HG03045 (cell line): ENCODE results near the gene MCM3.
A peak's percentile ranks its signal among the peaks of the same experiment; 100 is the strongest.

Source experiments
- ATAC-seq: cut with Tn5 transposase; IDR thresholded peaks from one replicate; pipeline ENCODE4 v1.9.1; 2021; ENCODE audit warnings: mild to moderate bottlenecking, moderate library complexity; ENCODE audit not compliant: unreplicated experiment

The MCM3 gene

DNA sequence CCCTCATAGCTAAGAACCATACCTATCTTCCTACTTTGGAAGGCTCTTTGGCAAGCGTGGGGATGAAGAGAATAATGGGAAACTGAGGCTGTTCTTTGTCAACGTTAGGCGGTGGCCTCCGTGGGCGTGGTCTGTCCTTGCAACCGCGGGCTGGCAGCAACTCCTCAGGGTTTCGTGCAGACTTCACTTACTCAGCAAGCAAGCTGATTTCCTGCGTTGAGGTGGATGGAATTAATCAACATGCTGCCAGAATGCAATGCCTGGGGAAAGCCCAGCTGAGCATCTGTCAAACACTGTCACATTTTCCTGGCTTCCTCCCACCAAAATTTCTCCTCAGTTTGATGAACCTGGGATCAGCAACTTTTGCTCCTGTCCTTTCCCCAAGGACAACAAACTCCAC lies 31.0 kb downstream of the MCM3 start:
- ATAC-seq = no peak

DNA sequence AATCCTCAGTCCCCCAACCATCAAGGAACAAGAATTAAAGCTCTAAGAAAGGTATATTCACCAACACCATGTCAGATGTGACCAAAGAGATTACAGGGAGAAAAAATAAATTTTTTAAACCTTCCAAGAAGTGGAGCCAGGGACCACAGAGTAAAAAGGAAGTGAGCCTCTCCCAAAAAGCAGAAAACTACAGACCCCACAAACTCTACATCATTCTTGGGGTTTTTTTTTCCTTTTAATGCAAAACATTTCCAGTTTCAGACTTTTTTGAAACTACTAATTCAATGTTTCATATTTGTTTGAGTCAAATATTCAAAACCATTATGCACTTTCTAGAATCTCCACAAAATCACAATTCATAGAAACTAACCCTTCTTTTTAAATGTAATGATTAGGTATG lies 33.4 kb downstream of the MCM3 start:
- ATAC-seq = no peak

DNA sequence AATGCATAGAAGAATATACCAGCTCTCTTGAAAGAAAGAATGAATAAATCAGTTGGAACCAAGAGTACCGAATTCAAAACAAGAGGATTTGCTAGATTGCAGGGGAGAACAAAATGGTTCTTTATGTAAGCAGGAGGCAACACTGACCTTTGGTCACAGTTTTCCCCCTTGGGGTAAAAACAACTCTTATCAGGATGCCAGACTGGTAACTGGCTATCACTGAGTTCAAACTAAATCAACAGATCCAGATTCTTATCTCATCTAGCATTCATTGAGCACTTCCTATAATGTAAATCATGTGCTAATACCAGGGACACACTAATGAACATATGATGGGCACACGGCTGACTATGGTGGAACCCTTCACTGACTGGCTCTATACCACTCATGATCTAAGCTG lies 35.5 kb downstream of the MCM3 start:
- no peak for ATAC-seq

DNA sequence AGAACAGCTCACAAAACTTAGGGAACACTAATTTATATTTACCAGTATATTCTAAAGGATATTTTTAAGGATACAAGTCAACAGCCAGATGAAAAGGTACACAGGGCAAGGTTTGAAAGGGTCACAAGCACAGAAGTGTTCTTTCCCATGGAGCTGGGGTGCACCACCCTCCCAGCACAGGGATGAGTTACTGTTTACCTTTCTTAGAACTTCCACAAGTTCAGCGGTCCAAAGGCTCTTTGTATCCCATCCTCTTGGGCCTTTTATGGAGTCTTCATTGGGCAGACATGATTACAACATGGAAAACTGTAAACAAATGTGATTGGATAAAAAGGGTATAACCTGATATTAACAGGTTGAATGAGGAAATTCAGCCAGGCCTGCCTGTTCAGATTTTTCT lies 39.1 kb downstream of the MCM3 start:
- no peak for ATAC-seq

DNA sequence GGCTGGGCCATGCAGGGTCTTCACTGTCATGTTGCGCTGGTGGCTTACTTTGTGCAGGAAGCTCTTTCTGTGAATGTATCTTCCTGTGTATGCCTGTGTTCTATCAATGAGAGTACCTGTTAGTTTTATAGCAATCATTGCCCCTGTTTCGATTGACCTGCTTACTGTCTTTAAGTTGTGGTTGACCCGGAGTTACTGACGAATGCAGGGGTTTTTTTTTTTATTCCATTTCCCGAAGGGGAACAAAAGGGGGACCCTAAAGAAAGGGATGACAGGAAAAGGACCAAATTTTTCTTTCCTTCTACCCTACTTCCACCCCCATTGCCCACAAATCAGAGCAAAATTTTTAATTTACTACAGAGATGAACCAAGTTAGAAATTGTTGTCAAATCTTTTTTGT lies 40.1 kb downstream of the MCM3 start, which contains the start of gene IL17F:
IL17F (minus strand) TSS at position 101 of the 400 bp plus-strand sequence; CDS start at position 30, 71 bp downstream.
- no peak for ATAC-seq

DNA sequence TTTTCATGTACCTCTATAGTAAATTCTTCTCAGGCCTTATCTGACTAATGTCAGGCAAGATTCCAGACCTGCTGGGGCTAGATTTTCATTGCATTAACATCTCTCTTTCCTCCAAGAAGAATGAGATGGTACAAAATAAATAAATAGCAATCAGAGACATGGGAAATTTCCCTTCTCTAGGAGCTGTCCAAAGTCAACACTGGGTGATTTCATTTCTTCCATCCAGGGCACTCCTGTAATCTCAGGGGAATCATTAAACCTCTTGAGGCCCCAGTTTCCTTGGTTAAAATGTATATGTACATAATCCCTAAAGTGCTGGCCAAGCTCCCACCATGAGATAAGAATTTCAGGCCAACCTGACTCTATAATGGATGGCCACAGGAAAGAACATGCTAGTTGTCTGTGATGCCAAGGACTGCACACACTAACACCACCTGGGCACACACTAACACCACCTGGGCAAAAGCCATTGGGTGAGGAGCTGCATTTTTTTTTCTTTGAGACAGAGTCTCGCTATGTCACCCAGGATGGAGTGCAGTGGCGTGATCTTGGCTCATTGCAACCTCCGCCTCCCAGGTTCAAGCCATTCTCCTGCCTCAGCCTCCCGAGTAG lies 41.2 kb downstream of the MCM3 start:
- no peak for ATAC-seq

DNA sequence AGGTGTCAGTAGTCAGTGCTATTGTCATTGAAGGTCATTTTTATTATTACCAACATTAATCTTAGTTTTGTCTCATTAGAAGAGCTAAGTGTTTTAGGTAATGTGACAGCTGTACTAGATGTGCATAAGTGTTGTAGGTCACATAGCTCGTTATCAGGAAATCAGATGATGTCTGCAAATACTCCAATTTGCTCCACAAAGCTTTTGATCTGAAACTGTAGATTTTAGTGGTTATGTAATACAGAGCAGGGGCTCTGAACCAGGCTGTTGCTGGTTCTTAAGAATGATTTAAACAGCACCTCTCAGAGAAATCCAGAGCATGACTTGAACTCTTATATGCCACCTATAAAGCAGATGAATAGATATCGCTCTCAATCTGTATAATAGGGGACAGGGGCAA lies 42.7 kb downstream of the MCM3 start:
- ATAC-seq = no peak

DNA sequence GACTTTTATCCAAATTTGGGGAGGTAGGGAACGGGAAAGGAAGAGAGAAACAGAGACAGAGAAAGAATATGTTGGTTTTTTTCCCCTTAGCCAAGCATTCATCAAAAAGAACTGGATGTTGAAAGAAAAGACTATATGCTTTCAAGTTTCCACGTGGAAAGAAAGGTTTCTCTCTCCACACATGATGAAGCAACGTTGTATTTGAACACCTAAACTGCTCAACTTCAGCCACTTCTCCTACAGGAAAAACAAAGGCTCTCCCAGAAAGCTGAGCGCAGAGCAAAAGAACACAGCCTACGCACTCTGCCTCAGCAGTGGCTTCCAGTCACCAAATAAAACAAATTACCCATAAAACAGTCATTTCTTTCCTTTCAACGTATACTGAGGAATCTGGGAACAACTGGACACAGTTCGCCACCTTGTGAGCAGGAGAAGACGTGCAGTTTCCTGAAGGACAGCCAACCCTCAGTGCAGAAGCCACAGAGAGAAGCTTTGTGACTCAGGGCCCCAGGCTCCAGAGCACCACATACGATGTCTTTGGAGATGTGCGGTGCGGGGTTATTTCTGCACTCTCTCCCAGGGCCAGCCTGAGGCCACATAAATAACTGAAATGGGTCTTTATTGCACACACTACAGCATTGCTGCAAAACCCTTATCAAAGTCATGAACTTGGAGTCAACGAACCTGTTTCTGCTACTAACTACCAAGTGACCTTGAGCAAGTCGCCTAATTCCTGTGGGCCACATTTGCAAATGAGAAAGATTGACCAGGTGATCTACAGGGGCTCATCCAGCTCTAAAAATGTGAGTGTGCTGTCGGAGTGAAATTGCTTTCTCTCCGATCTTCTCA lies 50.3 kb downstream of the MCM3 start:
- ATAC-seq = no peak

DNA sequence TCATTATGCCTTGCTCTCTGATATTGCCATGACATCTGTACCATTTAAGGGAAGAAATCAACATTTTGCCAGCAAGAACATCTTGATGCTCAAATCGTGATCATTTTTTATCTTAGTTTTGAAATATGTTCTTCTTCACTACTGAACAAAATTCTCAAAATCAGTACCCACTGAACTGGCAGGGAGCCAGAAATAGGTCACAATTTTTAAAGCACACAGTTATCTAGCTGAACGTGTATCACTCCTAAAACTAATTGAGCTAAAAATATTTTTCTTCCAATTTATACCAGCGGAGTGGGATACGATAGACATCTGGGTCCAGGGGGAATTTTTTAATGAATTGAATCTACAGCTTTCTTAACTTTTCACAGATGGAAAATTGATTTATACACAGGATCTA lies 51.5 kb downstream of the MCM3 start:
- ATAC-seq = no peak

DNA sequence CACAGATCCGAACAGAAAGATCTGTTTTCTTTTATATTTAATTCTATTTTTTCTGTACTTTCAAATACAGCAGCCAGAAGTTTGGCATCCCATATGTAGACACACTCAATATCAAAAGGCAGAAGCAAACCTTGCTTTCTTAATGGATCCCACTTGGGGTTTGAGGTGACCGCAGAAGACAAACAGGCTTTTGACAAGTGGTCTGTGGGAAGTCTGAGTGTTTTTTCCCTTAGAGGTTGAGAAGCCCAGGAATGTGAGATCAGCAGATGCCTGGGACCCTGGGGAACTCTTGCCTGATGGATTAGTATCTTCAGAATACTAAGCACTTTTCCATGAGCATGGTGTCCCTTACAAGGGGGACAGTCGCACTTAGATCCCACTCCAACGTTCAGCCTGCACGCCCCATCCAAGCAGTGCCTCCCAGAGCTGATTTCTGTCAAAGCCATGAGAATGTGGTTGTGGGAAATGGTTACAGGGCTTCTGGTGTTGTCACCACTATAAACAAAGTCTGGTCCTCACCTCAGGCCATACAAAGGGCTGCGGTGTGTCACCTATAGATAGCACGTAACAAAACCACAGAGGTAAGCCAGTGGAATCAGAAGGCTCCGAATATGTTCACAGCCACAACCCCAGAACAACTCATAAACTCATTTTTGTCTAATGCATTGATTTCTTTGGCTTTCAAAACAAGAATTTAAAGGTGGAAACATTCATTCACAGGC lies 53.0 kb downstream of the MCM3 start:
- ATAC-seq = no peak

DNA sequence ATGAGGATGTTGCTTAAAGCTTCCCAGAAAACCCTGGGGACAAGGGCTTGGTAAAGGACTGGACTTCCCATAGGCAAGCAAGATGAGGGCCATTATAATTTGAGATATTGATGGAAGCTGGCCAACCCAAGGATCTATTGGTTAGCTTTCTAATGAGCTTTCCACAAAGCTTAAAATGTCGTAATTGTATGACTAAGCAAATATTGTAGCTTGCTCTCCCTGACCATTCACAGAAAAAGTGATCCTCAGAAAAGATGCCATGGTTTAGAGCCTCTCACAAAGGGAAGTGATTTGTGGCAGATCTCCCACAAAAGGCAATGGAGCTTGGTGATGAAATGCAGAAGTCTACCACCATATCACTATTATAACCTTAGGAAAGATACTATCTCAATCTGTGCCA lies 53.9 kb downstream of the MCM3 start:
- no peak for ATAC-seq

DNA sequence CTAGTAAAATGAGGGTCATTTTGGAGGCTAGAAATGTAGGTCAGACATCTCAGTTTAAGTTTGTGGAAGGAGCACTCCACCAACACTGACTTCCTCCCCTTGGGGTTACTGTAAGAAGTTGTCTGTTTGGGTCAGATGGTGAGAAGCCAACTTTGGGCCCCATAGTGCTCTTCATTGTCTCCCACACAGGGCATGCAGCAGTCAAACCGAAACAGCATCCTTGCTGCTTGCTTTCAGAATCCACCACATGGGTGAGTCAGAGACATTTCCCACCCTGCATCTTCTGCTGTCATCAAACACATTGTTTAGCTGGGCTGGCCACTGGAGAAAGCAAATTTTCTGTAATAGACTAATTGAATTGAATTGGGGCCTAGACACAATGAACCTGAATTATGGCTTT lies 57.0 kb downstream of the MCM3 start:
- ATAC-seq = peak; percentile 100

DNA sequence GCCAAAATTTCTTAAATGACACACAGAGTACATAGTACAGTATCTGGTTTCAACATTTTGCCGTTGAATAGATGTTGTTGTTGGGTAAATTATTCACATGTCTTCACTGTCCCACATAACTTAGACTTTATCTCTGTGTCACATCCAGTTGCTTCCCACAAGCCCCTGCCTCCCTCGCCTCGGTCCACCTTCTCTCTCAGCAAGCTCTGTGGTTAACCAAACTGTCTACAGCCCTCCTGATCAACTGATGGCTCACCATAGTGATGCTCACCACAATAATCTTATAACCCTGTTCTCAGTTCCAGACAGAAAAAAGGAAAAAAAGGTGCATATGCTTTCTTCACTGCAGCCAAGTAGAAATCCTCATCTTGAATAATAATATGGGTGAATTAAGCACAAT lies 63.2 kb downstream of the MCM3 start:
- no peak for ATAC-seq

DNA sequence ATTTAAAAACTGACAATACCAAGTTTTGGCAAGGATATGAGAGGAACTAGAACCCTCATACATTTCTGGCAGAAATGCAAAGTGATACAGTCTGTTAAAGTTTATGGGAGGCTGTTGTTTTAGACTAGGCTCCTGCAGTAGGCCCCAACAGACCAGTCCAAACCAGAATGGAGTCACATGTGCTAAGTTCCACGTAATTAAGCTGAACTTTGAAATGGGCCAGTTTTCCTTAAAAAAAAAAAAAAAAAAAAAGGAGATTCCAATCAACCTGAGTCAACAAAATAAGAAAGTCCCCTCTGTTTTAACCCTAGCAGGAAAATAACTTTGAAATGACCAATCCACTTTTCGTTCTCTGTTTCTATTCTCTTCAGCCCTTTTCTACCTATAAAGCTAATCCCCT lies 66.8 kb downstream of the MCM3 start:
- ATAC-seq = no peak

DNA sequence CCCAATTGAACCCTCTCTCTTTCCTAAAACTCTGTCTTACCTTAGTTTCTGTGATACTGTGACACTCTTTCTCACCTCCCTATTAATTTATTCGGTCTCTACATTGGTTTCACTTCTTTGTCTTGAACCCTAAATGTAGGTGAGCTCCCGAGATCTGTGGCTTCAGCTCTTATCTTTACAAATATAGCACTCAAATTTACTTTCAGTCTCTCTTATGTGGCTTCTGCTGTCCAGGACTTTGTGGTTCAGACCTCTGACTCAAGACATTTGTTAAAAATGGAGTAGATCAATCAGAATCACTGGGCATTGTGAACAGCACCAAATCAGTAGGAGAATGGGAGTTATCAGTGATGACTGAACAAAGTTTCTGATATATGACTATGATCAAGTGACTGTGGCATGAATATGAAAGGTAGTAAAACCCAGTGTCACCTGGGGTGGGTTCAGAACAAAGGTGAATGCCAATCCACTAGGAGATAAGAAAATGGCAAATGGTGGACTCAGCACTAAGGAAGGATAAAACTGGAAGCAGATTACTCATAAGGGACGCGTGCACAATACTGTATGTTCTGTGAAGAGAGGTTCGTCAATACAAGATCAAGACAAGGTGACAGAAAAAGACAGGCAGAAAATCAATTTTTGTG lies 67.5 kb downstream of the MCM3 start:
- no peak for ATAC-seq

DNA sequence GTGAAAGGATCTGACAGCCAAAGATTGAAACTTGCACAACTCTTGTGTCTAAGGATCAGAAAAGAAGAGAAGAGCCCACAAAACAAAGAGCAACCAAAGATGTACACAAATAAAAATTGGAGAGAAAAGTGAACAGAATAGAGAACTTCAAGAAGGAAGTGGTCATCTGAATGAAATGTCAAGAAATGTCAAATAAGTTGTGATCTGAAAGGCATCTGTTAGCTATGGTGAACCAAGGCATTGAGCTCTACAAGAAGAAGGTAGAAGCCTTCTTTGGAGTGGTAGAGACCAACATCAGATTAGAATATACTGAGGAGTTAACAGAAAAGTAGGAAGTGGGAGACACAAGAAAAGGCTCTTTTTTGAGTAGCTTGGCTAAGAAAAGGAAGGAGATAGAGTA lies 68.8 kb downstream of the MCM3 start:
- ATAC-seq = no peak
